ENCODE data around the gene MYT1.

DNA sequence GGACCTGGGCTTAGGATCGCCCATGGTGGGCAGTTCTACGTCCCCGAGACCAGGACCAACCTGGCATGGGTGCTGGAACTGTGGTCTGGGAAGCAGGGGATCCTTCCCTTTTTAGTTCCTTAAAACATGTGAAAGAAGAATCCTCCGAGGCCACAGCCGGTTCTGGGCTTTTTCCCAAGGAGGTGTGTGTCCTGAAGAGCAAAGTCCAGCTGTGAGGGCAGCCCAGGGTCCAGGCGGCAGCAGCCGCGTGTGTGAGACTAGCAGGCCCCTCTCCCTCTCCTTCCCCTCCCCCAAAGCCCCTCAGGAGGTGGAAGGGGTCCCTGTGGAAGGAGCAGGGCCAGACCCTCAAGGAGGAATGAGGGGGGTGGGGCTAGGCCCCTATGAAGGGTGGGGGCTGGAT is 56.2 kb downstream of the MYT1 start:
- TF ChIP-seq SUZ12 (IDR thresholded peaks at IDR 0.05; ENCODE audit: extremely low read depth, insufficient read depth, insufficient read length) (no peak), ZNF274 (IDR thresholded peaks at IDR 0.05; ENCODE audit: low read depth, low read length) (no peak)
